Measurements from ENCODE around the gene EHMT1. TPM values are rescaled to one million over a fixed set of nuclear protein-coding genes. Genes with fewer than 3 reads are reported as not detected.

Gene EHMT1
- total RNA-seq, 2 donors from 2014 or later, result 24.1 to 34.6 TPM

- Histone ChIP-seq H3K4me1 (peaks cover 0 to 39% of the 10 kb centered on the region in 2 donors), H3K27me3 (no peaks in the 10 kb centered on the region), H3K27ac (no peak overlapping the region), H3K36me3 (no peaks in the 10 kb centered on the region), H3K4me3 (no peak overlapping the region), H3K9me3 (no peaks in the 10 kb centered on the region)
- DNase-seq (ENCODE audit: low spot score), result no peak
- no peak for TF ChIP-seq CTCF (IDR thresholded peaks at IDR 0.05)
These were observed 61.0 kb downstream of the EHMT1 start for GRCh38 chr9:137679695-137680305.

DNA sequence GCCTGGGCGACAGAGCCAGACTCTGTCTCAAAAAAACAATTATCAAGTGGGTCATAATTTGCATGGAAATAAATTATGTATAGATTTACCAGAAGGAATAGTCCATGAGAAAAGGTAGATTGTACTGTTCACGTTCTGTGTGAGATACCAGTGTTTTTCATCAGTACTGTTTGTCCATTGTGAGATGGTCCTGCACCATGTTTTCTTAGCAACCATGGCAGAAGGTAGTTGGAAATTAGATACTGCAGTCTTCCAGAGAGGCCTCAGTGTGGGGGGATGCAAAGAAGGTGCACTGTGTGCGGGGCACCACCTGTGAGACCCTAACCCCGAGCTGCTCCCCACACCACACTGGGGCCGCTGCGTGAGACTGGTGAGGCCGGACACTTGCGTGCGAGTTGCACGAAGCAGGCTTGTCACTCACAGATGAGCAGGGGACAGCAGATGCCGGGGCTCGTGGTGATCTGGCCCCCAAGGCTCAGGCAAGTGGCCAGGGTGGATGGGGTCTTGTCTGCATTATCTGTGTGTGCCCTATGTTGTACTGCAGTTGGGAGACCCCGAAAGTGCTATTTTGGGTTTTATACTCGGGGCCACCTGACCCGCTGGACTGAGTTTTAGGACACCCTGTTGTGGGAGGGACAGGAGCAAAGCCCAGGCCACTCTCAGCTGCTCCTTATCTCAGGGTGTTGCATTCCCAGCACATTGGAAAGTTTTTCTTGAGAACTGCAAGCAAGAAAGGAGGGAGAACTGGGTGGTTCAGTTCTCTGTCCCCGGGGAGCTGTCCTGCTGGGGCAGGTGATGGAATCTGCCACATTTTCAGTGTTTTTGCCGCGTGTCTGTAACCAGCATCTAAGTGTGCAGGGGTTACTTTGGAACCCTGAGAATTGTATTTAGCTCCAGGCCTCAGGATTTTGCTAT lies 61.9 kb downstream of the EHMT1 start:
- H3K4me3 ChIP-seq, result no peak overlapping the region
- H3K27ac ChIP-seq, result no peak overlapping the region
- no peak for TF ChIP-seq CTCF (IDR thresholded peaks at IDR 0.05)
- no peak for DNase-seq (ENCODE audit: low spot score)
- no peaks in the 10 kb centered on the region for H3K36me3 ChIP-seq
- no peaks in the 10 kb centered on the region for H3K9me3 ChIP-seq
- no peaks in the 10 kb centered on the region for H3K27me3 ChIP-seq
- H3K4me1 ChIP-seq, result peaks cover 0 to 33% of the 10 kb centered on the region in 2 donors

GRCh38 chr9:137682428-137683105 lies 63.8 kb downstream of the EHMT1 start:
- Histone ChIP-seq H3K27ac (no peak overlapping the region), H3K27me3 (no peaks in the 10 kb centered on the region), H3K4me1 (peaks cover 0 to 33% of the 10 kb centered on the region in 2 donors), H3K9me3 (no peaks in the 10 kb centered on the region), H3K36me3 (no peaks in the 10 kb centered on the region), H3K4me3 (no peak overlapping the region)
- no peak for DNase-seq (ENCODE audit: low spot score)
- TF ChIP-seq CTCF (IDR thresholded peaks at IDR 0.05), result no peak

GRCh38 chr9:137683262-137683864 lies 64.6 kb downstream of the EHMT1 start:
- H3K4me3 ChIP-seq, result no peak overlapping the region
- DNase-seq (ENCODE audit: low spot score), result no peak
- no peak for TF ChIP-seq CTCF (IDR thresholded peaks at IDR 0.05)
- H3K36me3 ChIP-seq, result no peaks in the 10 kb centered on the region
- peaks cover 0 to 33% of the 10 kb centered on the region in 2 donors for H3K4me1 ChIP-seq
- H3K27ac ChIP-seq, result no peak overlapping the region
- no peaks in the 10 kb centered on the region for H3K9me3 ChIP-seq
- H3K27me3 ChIP-seq, result no peaks in the 10 kb centered on the region

DNA sequence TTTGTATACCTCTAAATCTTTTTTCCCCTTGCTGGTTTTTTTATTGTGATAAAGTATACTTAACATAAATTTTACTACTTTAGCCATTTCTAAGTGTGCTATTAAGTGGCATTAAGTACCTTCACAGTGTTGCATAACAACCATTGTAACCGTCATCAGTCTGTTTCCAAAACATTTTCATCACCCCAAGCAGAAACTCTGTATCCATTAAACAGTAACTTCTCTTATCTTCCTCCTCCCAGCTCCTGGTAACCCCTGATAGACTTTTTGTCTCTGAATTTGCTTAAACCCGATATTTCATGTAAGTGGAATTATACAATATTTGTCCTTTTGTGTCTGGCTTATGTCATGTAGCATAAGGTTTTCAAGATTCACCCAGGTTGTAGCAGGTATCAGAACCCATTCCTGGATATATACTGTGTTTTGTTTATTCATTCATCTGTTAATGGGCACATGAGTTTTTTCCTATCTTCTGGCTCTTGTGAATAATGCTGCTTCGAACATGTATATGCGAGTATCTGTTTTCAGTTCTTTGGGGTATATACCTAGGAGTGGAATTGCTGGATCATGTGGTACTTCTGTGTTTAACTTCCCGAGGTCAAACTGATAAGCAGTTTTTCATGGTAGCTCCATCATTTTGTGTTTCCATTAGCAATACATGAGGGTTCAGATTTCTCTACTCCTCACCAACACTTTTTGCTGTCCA lies 66.4 kb downstream of the EHMT1 start:
- Histone ChIP-seq H3K9me3 (no peaks in the 10 kb centered on the region), H3K4me1 (peaks cover 0 to 32% of the 10 kb centered on the region in 2 donors), H3K36me3 (no peaks in the 10 kb centered on the region), H3K27me3 (no peaks in the 10 kb centered on the region), H3K4me3 (no peak overlapping the region), H3K27ac (no peak overlapping the region)
- DNase-seq (ENCODE audit: low spot score), result no peak
- no peak for TF ChIP-seq CTCF (IDR thresholded peaks at IDR 0.05)

Data from right atrium auricular region (tissue), 2 donors.